ENCODE data around the gene C16orf78.

- TF ChIP-seq CTCF (optimal IDR thresholded peaks at IDR 0.05 in 1 of 3, IDR thresholded peaks at IDR 0.05 in 1 of 3, conservative IDR thresholded peaks at IDR 0.05 in 1 of 3; ENCODE audit: extremely low read depth in 1 of 3, insufficient read depth in 2 of 3, low read length in 3 of 3) (no peak), EZH2 (IDR thresholded peaks at IDR 0.05; ENCODE audit: low read length) (no peak)
Measured at GRCh38 chr16:49446805-49447204, 73.2 kb downstream of the C16orf78 start.

Data from keratinocyte (primary cell).